Measurements from ENCODE around the gene MBLAC1.

MBLAC1 gene

DNA sequence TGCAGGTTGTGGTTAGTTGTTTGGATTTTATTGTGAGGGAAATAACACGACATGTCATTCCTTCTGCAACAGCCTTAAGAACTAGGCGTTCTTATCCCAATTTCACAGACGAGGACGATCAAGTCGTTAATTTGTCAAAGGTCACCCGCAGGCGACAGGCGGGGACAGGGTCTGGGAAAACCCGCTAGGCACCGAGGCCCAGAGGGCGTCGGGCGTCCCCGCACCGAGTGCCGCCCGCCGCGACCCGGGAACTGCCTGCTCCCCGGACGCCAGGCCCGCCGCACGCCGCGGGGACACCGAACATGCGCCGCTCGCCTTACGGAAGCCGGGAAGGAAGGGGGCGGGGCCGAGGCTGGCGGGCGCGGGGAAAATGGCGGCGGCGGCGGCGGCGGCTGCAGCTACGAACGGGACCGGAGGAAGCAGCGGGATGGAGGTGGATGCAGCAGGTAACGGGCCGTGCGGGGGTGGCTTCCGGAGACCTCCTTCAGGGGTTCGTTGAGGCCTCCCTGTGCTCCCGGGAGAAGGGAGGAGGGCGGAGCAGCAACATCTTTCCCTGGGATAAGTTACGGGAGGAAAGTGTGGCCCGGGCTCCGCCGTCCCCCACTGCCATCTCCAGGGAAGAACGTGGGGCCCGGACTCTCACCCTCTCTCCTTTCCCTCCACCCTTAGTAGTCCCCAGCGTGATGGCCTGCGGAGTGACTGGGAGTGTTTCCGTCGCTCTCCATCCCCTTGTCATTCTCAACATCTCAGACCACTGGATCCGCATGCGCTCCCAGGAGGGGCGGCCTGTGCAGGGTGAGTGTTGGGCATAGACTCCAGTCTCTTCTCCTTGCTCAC lies 37.9 kb upstream of the MBLAC1 start, which contains the start of gene COPS6:
Gene COPS6, plus strand, starts transcription at position 349 of the 837 bp plus-strand sequence. Its CDS starts 22 bp downstream, at position 371.
- Histone ChIP-seq H3K4me3 (ENCODE audit: low read length) (peak within 1 kb of the TSS; percentile 88), H3K27me3 (ENCODE audit: control insufficient read depth, insufficient read depth, low read length) (no peaks in the 10 kb centered on the region), H3K4me1 (ENCODE audit: control insufficient read depth, insufficient read depth, low read length) (no peaks in the 10 kb centered on the region), H3K36me3 (ENCODE audit: control insufficient read depth, insufficient read depth, low read length) (peaks cover 33% of the 10 kb centered on the region), H3K27ac (ENCODE audit: low read length) (no peak within 1 kb of the TSS), H3K9me3 (ENCODE audit: control insufficient read depth, insufficient read depth, low read length) (no peaks in the 10 kb centered on the region)
- no CpG with 5 or more reads among the region's 68 CpGs for WGBS (ENCODE audit: insufficient coverage, insufficient read length)
- no peak for DNase-seq (ENCODE audit: low read depth, low spot score)

DNA sequence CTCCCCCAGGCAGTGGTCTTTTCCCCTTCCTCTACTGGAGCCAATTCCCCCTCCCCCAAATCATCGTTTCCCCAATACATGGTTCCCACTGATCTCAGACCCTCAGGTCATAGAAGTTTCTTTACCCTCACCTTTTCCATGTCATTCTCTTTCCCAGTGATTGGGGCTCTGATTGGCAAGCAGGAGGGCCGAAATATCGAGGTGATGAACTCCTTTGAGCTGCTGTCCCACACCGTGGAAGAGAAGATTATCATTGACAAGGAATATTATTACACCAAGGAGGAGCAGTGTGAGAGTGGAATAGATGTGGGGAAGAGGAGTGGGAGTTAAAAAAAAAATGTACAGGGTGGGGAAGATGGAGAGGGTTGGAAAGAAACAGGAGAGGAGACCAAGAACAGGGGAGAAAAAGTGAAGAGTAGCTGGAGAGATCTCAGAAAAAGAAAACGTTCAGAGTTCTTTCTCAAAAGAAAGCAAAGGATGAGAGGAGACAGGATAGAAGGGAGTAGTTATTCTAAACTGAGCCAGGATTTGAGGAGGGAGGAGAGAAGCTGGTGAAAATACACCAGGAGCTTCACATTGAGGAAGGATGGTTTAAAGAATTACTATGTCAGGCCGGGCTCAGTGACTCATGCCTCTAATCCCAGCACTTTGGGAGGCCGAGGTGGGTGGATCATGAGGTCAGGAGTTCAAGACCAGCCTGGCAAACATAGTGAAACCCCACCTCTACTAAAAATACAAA lies 37.1 kb upstream of the MBLAC1 start:
- no peaks in the 10 kb centered on the region for H3K9me3 ChIP-seq (ENCODE audit: control insufficient read depth, insufficient read depth, low read length)
- H3K27me3 ChIP-seq (ENCODE audit: control insufficient read depth, insufficient read depth, low read length), result no peaks in the 10 kb centered on the region
- DNase-seq (ENCODE audit: low read depth, low spot score), result no peak
- WGBS (ENCODE audit: insufficient coverage, insufficient read length), result no CpG with 5 or more reads among the region's 7 CpGs
- H3K36me3 ChIP-seq (ENCODE audit: control insufficient read depth, insufficient read depth, low read length), result peaks cover 37% of the 10 kb centered on the region
- H3K4me3 ChIP-seq (ENCODE audit: low read length), result peak overlapping the region; percentile 88; the same call in 1 of the 2 replicates
- H3K4me1 ChIP-seq (ENCODE audit: control insufficient read depth, insufficient read depth, low read length), result no peaks in the 10 kb centered on the region
- no peak overlapping the region for H3K27ac ChIP-seq (ENCODE audit: low read length)

DNA sequence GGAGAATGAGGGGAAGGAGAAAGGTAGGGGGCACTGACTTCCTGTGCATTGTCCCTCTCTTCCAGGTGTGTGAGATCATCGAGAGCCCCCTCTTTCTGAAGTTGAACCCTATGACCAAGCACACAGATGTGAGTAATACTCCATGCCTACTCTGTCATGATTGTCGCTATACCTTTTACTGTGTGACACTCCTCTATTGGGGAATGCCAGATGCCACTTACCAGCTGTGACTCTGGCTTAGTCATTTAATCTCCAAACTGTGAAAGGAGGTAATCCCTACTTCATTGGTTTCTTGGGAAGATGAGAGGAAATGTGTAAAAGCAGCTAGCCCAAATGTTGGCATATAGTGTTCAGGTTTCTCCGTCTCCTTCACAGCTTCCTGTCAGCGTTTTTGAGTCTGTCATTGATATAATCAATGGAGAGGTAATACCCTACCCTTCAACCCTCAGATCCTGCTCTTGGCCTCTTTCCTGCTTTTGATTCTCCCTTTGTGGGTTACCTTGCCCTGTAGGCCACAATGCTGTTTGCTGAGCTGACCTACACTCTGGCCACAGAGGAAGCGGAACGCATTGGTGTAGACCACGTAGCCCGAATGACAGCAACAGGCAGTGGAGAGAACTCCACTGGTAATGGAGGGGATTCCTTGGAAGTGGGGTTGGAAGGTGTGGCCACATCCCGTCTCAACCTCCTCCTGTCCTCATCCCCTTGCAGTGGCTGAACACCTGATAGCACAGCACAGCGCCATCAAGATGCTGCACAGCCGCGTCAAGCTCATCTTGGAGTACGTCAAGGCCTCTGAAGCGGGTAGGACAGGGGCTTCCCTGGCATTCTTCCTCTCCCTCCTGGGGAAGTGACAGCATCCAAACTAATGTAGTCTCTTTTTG lies 36.0 kb upstream of the MBLAC1 start:
- peaks cover 47% of the 10 kb centered on the region for H3K36me3 ChIP-seq (ENCODE audit: control insufficient read depth, insufficient read depth, low read length)
- no peak overlapping the region for H3K4me3 ChIP-seq (ENCODE audit: low read length)

DNA sequence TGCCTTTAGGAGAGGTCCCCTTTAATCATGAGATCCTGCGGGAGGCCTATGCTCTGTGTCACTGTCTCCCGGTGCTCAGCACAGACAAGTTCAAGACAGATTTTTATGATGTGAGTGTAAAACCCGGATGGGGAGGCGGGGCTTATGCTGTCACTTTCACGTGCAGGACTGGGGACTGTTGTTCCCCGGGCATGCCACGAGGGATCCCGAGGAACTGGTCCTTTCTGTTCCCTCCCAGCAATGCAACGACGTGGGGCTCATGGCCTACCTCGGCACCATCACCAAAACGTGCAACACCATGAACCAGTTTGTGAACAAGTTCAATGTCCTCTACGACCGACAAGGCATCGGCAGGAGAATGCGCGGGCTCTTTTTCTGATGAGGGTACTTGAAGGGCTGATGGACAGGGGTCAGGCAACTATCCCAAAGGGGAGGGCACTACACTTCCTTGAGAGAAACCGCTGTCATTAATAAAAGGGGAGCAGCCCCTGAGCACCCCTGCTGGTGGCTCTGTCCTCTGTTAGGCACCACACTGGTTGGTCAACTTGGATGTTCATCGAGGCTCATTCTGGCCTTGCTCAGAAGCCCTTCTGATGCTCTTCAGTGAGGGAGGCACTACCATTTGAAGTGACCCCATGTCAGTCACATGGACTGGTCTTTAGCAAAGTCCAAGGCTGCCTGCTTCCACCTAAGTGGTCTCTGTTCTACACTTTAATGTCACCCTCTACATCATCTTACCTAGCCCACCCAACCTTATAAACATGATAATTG lies 35.2 kb upstream of the MBLAC1 start:
- no peaks in the 10 kb centered on the region for H3K9me3 ChIP-seq (ENCODE audit: control insufficient read depth, insufficient read depth, low read length)
- no peaks in the 10 kb centered on the region for H3K27me3 ChIP-seq (ENCODE audit: control insufficient read depth, insufficient read depth, low read length)
- peaks cover 53% of the 10 kb centered on the region for H3K36me3 ChIP-seq (ENCODE audit: control insufficient read depth, insufficient read depth, low read length)
- DNase-seq (ENCODE audit: low read depth, low spot score), result no peak
- no CpG with 5 or more reads among the region's 19 CpGs for WGBS (ENCODE audit: insufficient coverage, insufficient read length)
- no peak overlapping the region for H3K4me3 ChIP-seq (ENCODE audit: low read length)
- H3K4me1 ChIP-seq (ENCODE audit: control insufficient read depth, insufficient read depth, low read length), result no peaks in the 10 kb centered on the region
- no peak overlapping the region for H3K27ac ChIP-seq (ENCODE audit: low read length)

More for the DNA sequence above, 36.0 kb upstream of the MBLAC1 start:
- WGBS (ENCODE audit: insufficient coverage, insufficient read length), result no CpG with 5 or more reads among the region's 14 CpGs
- no peak for DNase-seq (ENCODE audit: low read depth, low spot score)
- no peaks in the 10 kb centered on the region for H3K4me1 ChIP-seq (ENCODE audit: control insufficient read depth, insufficient read depth, low read length)
- no peaks in the 10 kb centered on the region for H3K9me3 ChIP-seq (ENCODE audit: control insufficient read depth, insufficient read depth, low read length)
- H3K27me3 ChIP-seq (ENCODE audit: control insufficient read depth, insufficient read depth, low read length), result no peaks in the 10 kb centered on the region
- H3K27ac ChIP-seq (ENCODE audit: low read length), result no peak overlapping the region

DNA sequence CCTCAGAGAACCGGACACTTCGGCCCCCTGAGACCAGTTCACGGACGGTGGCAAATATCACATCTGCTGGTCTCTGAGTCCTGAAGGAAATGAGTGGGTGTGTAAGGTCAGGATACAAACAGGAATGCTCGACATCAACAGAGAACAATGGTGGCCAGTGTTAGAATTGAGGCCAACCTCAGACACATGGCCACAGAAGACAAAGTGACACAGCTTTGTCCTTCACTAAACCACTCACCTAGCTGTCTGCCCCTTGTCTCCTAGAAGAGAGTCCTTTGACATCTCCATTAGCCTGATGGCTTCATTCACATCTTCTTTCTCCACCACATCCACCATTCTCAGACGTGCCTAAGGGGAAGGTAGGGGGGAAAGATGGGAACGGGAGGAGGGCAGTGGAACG lies 33.7 kb upstream of the MBLAC1 start:
- H3K36me3 ChIP-seq (ENCODE audit: control insufficient read depth, insufficient read depth, low read length), result peaks cover 64% of the 10 kb centered on the region
- no peak overlapping the region for H3K4me3 ChIP-seq (ENCODE audit: low read length)
- no peaks in the 10 kb centered on the region for H3K27me3 ChIP-seq (ENCODE audit: control insufficient read depth, insufficient read depth, low read length)
- no peaks in the 10 kb centered on the region for H3K9me3 ChIP-seq (ENCODE audit: control insufficient read depth, insufficient read depth, low read length)
- no CpG with 5 or more reads among the region's 8 CpGs for WGBS (ENCODE audit: insufficient coverage, insufficient read length)
- no peaks in the 10 kb centered on the region for H3K4me1 ChIP-seq (ENCODE audit: control insufficient read depth, insufficient read depth, low read length)
- DNase-seq (ENCODE audit: low read depth, low spot score), result no peak
- no peak overlapping the region for H3K27ac ChIP-seq (ENCODE audit: low read length)

DNA sequence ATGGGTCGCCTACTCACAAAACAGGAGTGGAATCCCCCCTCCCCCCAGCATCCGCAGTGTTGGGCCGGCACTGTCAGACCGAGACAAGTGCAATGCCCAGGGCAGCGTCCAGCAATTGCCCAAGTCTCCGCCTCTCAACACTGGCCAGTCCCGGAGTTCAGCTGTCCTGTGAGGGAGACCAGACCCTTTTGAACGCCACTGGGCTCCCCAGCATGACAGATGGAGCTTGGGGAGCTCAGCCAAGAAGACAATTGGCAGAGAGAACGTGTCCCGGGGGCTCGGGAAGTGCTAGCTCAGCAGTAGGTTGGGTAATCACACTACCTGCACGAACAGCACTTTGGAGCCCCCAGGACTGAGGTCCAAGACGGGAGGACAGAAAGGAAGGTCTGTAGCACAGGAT lies 33.3 kb upstream of the MBLAC1 start:
- peaks cover 68% of the 10 kb centered on the region for H3K36me3 ChIP-seq (ENCODE audit: control insufficient read depth, insufficient read depth, low read length)
- no peaks in the 10 kb centered on the region for H3K9me3 ChIP-seq (ENCODE audit: control insufficient read depth, insufficient read depth, low read length)
- no peaks in the 10 kb centered on the region for H3K4me1 ChIP-seq (ENCODE audit: control insufficient read depth, insufficient read depth, low read length)
- no CpG with 5 or more reads among the region's 13 CpGs for WGBS (ENCODE audit: insufficient coverage, insufficient read length)
- H3K27me3 ChIP-seq (ENCODE audit: control insufficient read depth, insufficient read depth, low read length), result no peaks in the 10 kb centered on the region
- no peak overlapping the region for H3K4me3 ChIP-seq (ENCODE audit: low read length)
- H3K27ac ChIP-seq (ENCODE audit: low read length), result no peak overlapping the region
- DNase-seq (ENCODE audit: low read depth, low spot score), result no peak

DNA sequence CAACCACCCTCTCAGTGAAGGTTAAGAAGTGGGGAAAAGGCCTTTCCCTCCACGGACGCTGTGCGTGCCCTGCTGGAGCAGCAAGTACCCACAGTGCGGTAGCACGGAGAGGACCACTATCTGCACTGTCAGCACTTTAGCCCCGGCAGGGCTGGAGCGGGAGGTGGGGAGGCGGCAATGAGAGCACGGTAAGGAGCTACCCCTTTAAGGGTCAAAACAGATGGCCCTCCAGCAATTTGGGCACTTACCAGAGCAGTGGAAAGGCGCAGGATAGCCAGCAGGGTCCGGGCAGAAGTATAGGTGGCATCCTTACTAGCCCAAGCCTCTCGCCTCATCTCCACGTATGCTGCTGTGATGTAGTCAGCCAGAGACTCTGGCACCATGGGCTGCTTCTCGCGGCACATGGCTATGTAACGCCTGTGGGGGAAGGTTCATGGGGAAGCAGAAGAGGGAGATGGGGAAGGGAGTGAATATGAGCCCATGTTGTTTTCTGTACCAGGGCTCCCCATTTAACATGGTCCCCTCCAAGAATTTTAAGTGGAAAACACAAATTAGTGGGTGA lies 32.8 kb upstream of the MBLAC1 start:
- no peaks in the 10 kb centered on the region for H3K27me3 ChIP-seq (ENCODE audit: control insufficient read depth, insufficient read depth, low read length)
- no peaks in the 10 kb centered on the region for H3K4me1 ChIP-seq (ENCODE audit: control insufficient read depth, insufficient read depth, low read length)
- DNase-seq (ENCODE audit: low read depth, low spot score), result no peak
- H3K4me3 ChIP-seq (ENCODE audit: low read length), result no peak overlapping the region
- no peak overlapping the region for H3K27ac ChIP-seq (ENCODE audit: low read length)
- no CpG with 5 or more reads among the region's 16 CpGs for whole genome bisulfite sequencing (ENCODE audit: insufficient coverage, insufficient read length)
- H3K36me3 ChIP-seq (ENCODE audit: control insufficient read depth, insufficient read depth, low read length), result peaks cover 74% of the 10 kb centered on the region
- H3K9me3 ChIP-seq (ENCODE audit: control insufficient read depth, insufficient read depth, low read length), result no peaks in the 10 kb centered on the region

DNA sequence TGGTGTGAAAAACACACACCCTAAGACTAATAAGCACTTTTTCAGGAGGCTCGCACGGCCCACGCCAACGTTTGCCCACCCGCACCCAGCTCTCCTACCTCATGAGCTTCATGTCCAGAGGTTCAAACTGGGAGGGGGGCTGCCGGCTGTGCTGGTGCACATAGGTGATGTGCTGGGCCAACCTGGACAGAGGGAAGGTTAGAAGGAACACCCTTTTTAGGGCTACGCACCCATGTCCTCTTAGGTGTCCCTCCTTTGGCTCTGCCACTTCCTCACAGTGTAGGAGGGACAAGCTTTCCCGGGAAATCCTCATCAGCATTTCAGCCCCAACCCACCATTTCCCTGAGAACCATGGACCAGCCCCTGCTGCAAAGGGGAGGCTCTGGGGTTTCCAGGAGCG lies 31.5 kb upstream of the MBLAC1 start:
- H3K27me3 ChIP-seq (ENCODE audit: control insufficient read depth, insufficient read depth, low read length), result no peaks in the 10 kb centered on the region
- WGBS (ENCODE audit: insufficient coverage, insufficient read length), result no CpG with 5 or more reads among the region's 9 CpGs
- H3K4me1 ChIP-seq (ENCODE audit: control insufficient read depth, insufficient read depth, low read length), result no peaks in the 10 kb centered on the region; the same call in 1 of the 2 replicates
- H3K36me3 ChIP-seq (ENCODE audit: control insufficient read depth, insufficient read depth, low read length), result peaks cover 80% of the 10 kb centered on the region
- H3K9me3 ChIP-seq (ENCODE audit: control insufficient read depth, insufficient read depth, low read length), result no peaks in the 10 kb centered on the region
- DNase-seq (ENCODE audit: low read depth, low spot score), result no peak
- no peak overlapping the region for H3K4me3 ChIP-seq (ENCODE audit: low read length)
- no peak overlapping the region for H3K27ac ChIP-seq (ENCODE audit: low read length)

DNA sequence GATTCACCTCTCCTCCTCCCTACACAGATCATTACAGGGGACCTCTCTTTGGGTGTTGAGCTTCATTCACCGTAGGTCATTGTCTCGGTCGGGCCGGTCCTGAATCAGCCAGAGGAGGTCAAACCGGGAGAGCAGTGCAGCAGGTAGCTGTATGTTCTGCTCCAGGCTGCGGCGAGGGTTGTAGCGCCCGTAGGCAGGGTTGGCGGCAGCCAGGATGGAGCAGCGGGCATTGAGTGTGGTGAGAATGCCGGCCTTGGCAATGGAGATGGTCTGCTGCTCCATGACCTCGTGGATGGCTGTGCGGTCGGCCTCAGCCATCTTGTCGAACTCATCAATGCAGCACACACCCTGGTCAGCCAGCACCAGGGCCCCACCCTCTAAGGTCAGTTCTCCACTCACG lies 31.1 kb upstream of the MBLAC1 start:
- Histone ChIP-seq H3K4me3 (ENCODE audit: low read length) (no peak overlapping the region), H3K9me3 (ENCODE audit: control insufficient read depth, insufficient read depth, low read length) (no peaks in the 10 kb centered on the region), H3K27ac (ENCODE audit: low read length) (no peak overlapping the region), H3K36me3 (ENCODE audit: control insufficient read depth, insufficient read depth, low read length) (peaks cover 78% of the 10 kb centered on the region), H3K27me3 (ENCODE audit: control insufficient read depth, insufficient read depth, low read length) (no peaks in the 10 kb centered on the region), H3K4me1 (ENCODE audit: control insufficient read depth, insufficient read depth, low read length) (no peaks in the 10 kb centered on the region; the same call in 1 of the 2 replicates)
- no peak for DNase-seq (ENCODE audit: low read depth, low spot score)
- WGBS (ENCODE audit: insufficient coverage, insufficient read length), result no CpG with 5 or more reads among the region's 17 CpGs
